ENCODE results near the gene TMEM135.

GRCh38 chr11:87143641-87144040 is 105.9 kb downstream of the TMEM135 start:
- TF ChIP-seq, protein P1, sequence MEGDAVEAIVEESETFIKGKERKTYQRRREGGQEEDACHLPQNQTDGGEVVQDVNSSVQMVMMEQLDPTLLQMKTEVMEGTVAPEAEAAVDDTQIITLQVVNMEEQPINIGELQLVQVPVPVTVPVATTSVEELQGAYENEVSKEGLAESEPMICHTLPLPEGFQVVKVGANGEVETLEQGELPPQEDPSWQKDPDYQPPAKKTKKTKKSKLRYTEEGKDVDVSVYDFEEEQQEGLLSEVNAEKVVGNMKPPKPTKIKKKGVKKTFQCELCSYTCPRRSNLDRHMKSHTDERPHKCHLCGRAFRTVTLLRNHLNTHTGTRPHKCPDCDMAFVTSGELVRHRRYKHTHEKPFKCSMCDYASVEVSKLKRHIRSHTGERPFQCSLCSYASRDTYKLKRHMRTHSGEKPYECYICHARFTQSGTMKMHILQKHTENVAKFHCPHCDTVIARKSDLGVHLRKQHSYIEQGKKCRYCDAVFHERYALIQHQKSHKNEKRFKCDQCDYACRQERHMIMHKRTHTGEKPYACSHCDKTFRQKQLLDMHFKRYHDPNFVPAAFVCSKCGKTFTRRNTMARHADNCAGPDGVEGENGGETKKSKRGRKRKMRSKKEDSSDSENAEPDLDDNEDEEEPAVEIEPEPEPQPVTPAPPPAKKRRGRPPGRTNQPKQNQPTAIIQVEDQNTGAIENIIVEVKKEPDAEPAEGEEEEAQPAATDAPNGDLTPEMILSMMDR (IDR thresholded peaks at IDR 0.05), result no peak
- TF ChIP-seq POLR2A (IDR thresholded peaks at IDR 0.05) (no peak), POLR2AphosphoS5 (IDR thresholded peaks at IDR 0.05) (no peak)

All from breast epithelium (tissue), 3 donors.